Dermis blood vessel endothelial cell (primary cell): ENCODE results near the gene RGL2. TPM values are rescaled to one million over a fixed set of nuclear protein-coding genes. Genes with fewer than 3 reads are reported as not detected.
"Not testable (repeated sequence)": the region's sequence is repeated elsewhere in the genome, so short reads cannot be mapped to it uniquely, and the experiment has no call there.

Experiments
- DNase-seq: peaks from one replicate; pipeline ENCODE4 v3.0.0; 2010
- total RNA-seq: library from RNA; depleted of rRNA; stranded (reverse); fragments of >200 nt; gene quantifications from 2 replicates; pipeline ENCODE4 v1.2.3, GENCODE V29; 2014

Gene RGL2
- total RNA-seq, 1 donor from 2014 or later = 82.4 TPM

DNA sequence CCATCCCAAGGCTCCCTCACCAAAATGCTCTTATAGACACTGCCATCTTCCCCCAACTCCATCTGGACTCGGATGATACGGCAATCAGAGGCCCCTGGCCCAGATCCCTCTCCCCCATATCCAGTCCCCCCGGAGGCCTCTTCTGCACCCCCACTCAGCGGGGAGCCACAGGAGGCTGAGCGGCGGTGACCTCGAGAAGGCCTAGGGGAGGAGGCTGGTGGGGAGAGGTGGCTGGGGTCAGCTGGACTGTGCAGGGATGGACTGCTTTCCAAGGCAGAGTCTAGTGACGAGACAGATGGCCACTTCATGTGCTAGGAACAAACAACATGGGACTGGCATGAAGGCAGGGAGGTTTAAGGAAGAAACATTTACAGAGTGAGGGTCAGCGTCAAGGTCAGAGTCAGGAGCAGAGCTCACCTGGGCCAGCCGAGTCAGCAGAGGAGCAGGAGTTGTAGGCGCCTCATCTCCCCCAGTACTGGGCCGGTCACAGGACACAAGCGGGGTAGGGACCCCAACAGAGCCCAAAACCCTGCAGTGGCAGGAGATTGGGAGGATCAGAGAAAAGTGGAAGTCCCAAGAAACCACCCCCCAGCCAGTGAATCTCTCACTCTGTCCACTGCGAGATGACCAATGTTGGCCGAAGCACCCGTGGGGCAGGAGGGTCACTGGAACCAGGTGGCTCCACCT is 5.6 kb downstream of the RGL2 start:
- DNase-seq = no peak

DNA sequence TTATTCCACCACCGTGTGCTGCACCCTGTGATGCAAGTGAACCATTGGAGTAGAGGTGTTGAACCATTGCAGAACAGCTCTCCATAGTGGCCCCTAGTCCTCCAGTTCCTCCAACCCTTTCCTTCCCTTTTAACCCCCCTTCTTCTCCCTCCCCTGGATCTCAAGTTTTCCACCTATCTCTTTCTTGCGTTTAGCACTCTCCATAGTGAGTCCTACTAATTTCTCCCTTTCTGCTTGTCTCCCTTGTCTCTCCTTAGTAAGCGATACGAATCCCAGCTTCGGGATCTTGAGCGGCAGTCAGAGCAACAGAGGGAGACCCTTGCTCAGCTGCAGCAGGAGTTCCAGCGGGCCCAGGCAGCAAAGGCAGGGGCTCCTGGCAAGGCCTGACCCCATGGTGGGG is 8.3 kb downstream of the RGL2 start:
- no peak for DNase-seq

DNA sequence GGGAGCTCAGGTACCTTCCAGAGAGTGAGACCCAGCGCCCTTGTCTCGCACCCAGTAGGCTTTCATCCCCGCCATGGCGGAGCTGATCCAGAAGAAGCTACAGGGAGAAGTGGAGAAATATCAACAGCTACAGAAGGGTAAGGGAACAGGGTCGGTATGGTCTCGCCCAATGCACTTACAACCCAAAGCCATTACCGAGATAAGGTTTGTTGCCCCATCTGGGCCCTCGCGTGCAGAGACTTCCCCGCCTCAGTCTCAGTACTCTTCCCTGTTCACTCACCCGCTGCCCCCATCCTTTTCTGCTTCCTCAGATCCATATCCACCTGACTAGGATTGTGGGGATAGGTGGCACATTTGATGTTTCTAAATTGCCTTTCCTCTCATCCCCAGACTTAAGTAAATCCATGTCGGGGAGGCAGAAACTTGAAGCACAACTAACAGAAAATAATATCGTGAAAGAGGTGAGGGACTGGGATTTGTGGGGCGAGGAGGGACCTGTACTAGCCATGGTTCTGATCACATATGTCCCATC is 8.9 kb downstream of the RGL2 start:
- no peak for DNase-seq

DNA sequence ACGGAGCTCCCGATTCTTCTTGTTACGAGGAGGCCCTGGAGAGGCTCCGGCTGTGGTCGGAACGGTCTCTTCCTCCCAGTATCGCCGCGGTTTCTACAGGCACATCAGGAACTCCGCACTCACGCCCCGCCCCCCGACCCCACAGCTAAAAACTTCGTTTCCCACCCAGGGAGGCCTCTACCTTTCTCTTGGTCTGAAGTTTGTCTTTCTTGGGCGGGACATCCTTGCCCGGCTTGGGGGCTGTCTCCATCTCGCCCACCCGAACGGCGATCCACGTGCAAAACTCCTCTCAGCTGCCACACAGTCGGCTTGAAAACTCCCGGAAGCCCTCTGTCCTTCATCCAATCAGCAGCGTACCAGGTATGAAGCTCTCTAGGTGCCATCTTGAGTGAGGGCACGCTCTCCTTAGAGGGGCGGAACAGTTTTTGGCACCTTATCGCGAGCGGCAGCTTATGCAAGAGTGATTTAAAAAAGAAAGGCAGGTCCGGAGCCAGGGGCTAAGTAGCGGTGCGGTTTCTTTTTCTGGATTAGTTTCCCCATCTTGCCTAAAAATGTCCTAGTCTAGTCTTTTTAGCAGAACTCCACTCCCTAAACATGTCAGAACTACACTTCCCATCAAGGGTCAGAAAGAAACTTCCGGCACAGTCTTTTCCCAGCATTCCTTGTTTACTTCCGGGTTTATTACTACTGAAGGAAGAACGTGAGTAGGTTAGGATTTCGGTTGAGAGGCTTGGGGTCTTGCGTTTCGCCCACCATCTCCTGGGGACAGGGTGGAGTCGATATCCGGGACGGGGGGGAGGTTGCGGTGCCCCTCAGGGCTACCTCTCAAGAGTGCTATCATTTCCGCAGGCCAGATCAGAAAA is 9.6 kb downstream of the RGL2 start, which contains the start of the genes PFDN6 and WDR46:
Gene PFDN6, plus strand, starts transcription at position 681 of the 863 bp plus-strand sequence. CDS start 256 bp downstream, outside the sequence.
Gene WDR46, minus strand, starts transcription at position 319 of the 863 bp plus-strand sequence. Its CDS starts 69 bp downstream, at position 250.
- peak; percentile 92 for DNase-seq

DNA sequence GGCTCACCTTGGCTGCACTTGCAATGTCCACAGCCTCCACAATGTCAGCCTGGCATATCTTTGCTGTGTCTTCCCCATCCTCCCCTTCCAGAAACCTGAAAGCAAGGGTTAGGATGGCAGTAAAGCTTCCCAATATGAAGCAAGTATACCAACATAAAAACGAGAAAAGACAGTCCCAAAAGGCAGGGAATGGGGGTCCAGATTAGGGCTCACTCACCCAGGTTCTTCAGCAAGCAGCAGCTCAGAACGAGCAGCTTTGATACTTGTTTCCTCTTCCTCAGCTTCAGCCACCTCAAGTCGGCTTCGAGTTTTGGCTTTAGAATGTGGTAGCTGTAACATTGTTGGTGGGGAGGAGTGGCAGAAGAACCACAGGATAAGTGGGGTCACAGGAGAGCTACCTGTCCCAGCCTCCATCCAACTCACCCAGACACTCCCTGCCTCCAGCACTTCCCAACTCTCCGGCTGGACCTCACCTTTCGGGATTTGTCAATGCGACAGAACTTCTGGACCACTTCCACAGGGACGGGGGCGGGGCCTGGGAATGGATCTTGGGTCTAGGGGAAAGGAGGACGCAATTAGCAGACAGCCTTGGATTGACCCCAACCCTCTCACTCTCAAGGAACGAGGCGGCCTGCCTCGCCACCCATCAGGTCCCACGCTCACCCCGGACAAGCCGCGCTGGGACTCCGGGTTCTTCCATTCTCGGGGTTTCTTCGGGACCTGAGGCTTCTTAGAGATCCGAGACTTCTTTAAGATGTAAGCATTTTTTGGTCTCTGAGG is 10.4 kb downstream of the RGL2 start:
- DNase-seq = peak; percentile 12

DNA sequence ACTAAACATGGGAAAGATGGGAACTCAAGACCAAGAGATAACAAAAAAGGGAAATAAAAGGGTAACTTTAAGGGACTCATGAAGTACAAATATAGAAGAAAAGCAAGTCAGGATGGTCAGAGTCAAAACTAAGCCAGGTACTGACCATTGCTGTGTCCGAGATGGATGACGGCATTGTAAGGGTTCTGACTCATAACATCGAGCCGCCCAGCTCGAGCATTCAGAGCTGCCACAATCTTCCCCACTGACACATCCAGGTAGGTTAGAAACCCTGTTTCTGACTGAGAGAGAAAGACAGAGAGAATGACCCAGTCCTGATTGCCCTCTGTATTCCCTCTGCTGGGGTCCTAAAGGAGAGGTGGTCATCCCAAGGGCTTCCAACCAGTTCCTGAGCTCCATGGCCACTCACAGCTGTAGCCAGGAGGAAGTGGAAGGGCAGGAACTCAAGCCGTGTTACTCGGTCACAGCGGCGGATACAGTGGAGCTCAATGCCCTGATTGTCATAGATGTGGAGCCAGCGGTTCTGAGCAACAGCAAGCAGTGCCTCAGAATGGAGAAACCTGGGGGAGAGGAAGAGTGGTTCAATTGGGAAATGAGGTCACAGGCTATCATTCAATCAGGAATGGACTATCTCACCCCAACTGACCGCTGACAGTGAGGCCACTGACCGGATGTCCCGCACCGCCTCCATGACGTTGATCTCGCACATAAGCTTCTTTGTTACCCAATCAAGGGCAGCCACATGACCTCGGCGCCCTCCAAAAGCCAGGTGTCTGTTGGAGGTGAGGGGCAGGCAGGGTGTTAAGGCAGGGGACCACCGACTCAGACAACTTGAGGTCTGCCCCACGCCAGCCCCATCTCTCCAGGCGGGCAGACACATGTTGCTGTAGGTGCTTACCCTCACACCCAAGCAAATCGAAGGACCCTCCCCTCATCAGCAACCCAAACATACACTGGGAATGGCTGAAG is 11.5 kb downstream of the RGL2 start:
- no peak for DNase-seq

DNA sequence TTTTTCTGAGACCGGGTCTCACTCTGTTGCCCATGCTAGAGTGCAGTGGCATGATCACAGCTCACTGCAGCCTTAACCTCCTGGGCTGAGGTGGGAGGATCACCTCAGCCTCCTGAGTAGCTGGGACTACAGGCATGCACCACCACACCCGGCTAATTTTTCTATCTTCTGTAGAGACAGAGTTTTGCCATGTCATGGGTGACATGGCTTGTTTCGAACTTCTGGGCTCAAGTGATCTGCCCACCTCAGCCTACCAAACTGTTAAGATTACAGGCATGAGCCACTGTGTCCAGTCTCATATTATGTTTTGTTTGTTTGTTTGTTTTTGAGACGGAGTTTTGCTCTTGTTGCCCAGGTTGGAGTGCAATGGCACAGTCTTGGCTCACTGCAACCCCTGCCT is 13.5 kb downstream of the RGL2 start:
- not testable (repeated sequence) for DNase-seq

DNA sequence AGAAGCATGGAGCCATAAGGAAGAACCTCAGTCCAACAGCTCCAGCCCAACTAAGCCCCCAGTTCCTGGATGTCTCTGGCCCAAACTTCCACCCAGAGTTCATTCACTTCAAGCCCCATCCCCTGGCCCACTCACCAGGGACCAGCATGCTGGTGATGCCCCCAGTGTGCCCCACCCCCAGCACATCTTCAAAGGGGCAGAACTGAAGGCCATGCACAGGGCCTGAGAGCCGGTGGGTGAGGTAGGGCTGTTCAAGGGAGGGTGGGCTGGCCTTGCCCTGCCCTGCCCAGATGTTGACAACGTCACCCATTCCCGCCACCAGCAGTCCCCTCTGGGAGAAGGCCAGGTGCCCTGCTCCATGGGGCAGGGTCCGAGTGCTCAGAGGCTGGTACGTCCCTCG is 18.2 kb downstream of the RGL2 start:
- no peak for DNase-seq

DNA sequence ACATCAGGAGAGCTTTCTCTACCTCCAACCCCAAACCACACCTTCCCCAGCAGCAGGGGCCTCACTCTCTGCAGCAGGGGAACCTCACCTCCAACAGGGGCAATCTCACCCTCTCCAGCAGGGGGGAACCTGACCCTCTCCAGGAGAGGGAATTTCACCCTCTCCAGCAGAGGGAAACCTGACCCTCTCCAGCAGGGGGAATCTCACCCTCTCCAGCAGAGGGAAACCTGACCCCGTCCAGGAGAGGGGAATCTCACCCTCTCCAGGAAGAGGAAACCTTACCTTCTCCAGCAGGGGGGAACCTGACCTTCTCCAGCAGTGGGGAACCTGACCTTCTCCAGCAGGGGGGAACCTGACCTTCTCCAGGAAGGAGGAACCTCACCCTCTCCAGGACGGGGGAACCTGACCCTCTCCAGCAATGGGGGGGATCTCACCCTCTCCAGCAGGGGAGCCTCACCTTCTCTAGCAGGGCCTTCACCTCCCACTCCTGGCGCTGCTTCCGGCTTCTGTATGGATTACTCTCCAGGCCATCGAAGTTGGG is 18.7 kb downstream of the RGL2 start:
- DNase-seq = peak; percentile 84

DNA sequence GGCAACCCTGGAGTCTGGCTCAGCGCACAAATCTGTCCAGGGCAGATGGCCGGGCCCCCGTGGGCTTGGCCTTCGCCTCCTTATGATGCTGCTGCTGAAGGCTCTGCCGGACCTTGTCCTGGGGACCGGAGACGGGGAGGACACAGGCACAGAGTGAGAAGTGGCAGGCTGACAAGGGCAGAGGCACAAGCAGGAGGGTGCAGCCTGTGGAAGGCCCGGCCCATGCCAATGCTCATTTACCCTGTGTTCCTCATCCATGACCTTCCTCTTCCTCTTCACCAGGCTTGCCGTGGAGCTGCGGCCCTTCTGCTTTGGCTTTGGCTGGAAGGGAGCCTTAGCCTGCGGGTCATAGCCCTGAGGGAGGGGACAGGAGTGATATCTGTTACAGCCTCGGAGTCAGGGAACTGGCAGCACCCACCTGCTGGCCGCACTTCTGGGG is 19.5 kb downstream of the RGL2 start:
- DNase-seq = no peak

DNA sequence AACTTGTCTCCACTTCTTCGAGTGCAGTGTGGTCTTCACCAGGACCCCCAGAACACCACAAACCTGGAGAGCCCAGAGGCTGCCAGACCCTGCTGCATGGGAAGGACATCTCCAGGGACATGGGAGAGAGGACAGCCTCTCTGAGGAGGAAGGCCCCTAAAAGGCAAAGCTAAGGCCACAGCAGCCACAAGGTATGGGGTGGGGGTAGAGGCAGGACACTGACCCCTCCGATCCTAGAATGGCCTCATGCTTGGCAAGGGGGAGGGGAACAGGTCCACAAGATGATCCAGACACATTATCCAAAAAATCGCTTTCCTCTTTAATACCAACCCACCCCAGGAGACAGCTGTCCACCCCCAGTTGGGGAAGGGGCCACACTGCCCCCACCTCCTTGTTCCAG is 19.9 kb downstream of the RGL2 start:
- DNase-seq = no peak

DNA sequence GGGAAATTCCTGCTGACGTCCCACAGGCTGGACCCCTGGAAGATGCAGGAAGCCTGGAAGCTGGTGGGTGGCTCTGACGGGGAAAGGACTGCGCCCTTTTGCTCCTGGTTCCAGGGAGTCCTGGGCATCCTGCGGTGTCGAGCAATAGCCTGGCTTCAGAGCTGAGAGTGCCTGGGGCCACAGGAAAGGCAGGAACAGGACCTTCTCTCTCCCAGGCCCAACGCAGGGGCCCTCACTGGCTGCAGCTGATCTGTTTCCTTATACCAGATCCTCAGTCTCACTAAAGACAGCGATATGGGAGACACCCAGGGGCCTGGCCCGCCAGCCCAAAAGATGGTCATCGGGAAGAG is 20.4 kb downstream of the RGL2 start:
- no peak for DNase-seq

DNA sequence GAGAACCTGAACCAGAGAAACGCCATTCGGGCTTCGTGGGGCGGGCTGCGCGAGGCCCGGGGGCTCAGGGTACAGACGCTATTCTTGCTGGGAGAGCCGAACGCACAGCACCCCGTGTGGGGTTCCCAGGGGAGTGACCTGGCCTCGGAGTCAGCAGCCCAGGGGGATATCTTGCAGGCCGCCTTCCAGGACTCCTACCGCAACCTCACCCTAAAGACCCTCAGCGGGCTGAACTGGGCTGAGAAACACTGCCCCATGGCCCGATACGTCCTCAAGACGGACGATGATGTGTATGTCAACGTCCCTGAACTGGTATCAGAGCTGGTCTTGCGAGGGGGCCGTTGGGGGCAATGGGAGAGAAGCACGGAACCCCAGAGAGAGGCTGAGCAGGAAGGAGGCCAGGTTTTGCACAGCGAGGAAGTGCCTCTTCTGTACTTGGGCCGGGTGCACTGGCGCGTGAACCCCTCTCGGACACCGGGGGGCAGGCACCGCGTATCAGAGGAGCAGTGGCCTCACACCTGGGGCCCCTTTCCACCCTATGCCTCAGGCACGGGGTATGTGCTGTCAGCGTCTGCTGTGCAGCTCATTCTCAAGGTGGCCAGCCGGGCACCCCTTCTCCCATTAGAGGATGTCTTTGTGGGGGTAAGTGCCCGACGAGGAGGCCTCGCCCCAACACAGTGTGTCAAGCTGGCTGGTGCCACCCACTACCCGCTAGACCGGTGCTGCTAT is 20.9 kb downstream of the RGL2 start:
- DNase-seq = peak; percentile 20

DNA sequence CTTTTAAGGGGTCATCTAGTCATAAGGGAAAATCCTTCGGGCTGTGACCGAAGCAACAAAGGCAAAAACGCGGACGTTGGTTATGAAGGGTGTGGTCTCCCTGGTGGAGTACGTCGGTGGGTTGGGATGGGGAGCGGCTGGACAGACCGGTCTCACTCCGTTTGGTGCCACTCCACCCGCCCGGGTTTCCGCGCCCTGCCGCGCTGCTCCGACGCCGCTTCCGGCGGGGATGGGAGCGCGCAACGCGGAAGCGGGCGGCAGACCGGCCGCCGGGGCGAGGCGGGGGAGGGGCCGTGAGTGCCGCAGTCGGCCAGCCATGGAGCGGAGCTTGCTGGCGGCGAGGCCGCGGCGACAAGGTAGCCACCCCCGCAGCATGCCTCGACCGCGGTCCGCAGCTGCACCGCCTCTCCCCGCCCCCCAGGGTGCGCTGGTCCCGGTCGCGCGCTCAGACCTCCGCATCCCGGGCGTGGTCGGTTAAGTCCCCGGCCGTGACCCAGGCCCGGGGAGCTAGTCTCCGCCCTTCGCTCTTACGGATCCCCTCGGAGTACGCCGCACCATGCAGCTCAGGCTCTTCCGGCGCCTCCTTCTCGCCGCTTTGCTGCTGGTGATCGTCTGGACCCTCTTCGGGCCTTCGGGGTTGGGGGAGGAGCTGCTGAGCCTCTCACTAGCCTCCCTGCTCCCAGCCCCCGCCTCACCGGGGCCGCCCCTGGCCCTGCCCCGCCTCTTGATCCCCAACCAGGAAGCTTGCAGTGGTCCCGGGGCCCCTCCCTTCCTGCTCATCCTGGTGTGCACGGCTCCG is 21.7 kb downstream of the RGL2 start, which contains the start of gene B3GALT4:
Gene B3GALT4, plus strand, starts transcription at position 260 of the 799 bp plus-strand sequence. Its CDS starts 297 bp downstream, at position 557.
- DNase-seq = peak; percentile 67

DNA sequence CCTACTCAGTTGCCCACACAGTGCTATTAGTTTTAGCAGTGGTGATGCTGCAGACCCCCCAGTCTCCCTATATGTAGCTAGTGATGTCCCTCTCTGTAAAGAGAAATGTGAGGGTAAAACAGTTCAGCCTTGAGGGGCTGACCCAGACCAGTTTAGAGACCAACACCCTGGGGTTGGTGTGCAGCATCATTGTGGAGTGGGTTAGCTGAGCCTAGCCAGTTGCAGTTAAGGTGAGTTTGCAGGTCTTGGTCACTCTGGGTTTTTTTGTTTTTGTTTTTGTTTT is 22.2 kb downstream of the RGL2 start:
- DNase-seq = no peak

DNA sequence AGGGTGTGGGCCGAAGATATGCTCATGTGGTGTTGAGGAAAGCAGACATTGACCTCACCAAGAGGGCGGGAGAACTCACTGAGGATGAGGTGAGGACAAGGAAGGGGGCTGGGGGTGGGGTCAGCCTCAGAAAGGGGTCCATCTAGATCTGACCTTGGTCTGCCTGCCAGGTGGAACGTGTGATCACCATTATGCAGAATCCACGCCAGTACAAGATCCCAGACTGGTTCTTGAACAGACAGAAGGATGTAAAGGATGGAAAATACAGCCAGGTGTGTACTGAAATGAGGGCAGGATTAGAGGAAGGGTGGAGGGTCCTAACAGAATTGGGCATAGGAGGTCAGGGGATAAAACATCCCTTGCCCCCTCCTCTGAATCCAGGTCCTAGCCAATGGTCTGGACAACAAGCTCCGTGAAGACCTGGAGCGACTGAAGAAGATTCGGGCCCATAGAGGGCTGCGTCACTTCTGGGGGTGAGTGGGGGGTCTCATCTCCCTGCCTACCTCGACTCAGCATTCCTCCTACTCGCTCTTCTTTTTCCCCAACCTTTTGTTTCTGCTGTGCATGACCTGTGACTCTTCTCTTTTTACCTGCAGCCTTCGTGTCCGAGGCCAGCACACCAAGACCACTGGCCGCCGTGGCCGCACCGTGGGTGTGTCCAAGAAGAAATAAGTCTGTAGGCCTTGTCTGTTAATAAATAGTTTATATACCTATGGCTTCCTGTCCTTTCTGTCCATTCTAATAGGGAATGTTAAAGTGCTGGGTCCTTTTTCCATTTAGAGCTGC is 22.8 kb downstream of the RGL2 start:
- DNase-seq = not testable (repeated sequence)

DNA sequence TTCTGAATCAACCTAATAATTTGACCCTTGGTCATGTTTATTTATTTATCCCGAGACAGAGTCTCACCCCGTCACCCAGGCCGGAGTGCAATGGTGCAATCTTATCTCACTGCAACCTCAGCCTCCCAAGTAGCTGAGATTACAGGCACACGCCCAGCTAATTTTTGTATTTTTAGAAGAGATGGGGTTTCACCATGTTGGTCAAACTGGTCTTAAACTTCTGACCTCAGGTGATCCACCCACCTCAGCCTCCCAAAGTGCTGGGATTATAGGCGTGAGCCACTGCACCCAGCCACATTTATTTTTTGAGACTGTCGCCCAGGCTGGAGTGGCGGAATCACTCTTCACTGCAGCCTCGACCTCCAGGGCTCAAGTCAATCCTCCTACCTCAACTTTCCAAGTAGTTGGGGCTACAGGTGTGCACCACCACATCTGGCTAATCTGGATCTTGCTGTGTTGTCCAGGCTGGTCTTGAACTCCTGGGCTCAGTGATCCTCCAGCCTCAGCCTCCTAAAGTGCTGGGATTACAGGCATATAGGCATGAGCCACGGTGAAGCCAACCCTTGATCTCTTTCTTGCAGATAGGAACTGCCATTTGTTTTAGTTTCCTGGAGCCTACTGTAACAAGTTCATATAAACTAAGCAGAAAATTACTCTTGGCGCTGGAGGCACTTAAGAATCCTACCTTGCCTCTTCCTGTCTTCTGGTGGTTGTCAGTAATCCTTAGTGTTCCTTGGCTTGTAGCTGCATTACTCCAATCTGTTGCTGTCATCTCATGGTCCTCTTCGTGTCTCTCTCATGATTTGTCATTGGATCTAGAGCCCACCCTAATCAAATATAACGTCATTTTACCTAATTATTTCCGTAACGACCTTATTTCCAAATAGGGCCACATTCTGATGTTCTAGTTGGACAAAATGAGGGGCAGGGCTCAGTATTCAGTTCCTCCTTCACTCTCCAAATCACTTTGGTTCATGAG is 24.5 kb downstream of the RGL2 start:
- DNase-seq = peak; percentile 10
